GM18873 (cell line): Measurements from ENCODE around the gene NCBP3.
"Not testable (repeated sequence)": the region's sequence is repeated elsewhere in the genome, so short reads cannot be mapped to it uniquely, and the experiment has no call there.

ENCODE experiments used
- ATAC-seq: cut with Tn5 transposase; IDR thresholded peaks from one replicate; pipeline ENCODE4 v1.9.1; 2021; ENCODE audit warnings: mild to moderate bottlenecking, moderate library complexity, moderate number of reproducible peaks; ENCODE audit not compliant: unreplicated experiment, low FRiP score

The NCBP3 gene

DNA sequence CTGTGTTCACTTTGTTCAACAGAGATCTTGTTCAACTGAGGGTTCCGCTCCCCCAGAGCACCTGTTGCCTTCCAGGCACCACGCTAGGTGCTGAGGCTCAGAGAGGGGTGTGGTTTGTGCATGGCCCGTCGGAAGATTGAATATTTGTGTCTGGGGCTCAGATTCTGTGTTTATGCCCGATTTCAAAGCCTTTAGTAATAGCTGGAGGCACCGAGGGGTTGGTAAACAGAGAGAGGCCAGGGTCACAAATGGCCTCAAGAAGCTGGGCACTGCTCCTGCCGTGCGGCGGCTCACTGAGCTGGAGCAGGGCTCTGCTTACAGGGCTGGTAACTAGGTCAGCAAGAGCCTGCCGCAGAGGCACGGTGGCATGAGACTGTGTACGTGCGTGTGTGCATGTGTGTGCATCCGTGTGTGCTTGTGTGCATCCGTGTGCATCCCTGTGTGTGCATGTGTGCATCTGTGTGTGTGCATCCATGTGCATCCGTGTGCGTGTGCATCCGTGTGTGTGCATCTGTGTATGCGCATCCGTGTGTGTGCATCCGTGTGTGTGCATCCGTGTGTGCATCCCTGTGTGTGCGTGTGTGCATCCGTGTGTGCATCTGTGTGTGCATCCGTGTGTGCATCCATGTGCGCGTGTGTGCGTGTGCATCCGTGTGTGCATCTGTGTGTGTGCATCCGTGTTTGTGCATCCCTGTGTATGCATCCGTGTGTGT, 50.5 kb downstream of the NCBP3 start:
- ATAC-seq = no peak

DNA sequence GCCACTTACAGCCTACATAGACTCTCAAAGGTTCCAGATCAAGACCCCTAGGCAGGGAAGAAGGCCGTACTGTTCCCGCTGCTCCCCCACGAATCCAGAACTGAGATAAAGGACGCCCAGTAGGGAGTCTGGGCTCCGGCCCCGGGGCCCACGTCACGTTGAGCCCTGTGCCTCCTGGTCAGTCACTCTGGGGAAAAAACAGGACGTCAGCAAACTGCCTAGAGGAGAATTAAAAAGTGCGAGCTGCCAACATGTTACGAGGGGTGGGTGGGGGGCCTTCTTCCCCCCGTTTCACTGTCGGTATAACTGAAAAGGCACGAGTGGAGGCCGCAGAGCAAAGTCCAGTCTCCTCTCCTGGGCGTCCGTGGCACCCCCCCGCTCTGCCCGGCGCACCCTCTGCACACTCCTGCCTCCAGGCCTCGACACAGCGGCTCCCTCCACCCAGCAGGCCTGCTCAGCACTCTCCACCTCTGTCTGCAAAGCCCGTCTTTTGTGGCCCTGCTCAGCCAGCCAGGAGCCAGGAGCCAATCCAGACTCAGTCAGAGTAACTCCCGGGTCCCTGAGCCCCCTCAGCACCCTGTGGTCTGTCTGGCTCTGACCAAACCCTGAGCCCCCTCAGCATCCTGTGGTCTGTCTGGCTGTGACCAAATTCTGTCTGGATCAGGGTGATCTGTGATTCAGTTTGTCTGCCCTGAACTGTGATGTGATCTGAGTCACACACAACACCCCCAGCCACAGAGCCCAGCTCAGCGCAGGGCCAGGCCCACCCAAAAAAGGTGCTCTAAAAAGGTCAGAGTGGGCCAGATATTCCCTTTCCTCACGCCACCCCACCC, 51.3 kb downstream of the NCBP3 start:
- no peak for ATAC-seq

DNA sequence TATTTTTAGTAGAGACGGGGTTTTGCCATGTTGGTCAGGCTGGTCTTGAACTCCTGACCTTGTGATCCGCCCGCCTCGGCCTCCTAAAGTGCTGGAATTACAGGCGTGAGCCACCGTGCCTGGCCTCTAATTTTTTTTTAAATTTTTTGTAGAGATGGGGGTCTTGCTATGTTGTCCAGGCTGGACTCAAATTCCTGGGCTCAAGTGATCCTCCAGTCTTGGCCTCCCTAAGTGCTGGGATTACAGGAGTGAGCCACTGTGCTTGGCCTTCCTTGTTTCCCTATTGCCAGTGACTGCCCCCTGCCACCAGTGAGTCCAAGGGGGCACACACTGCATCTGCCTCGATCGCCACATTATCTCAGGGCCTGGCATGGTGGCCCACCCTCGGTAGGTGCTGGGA, 51.9 kb downstream of the NCBP3 start:
- not testable (repeated sequence) for ATAC-seq

DNA sequence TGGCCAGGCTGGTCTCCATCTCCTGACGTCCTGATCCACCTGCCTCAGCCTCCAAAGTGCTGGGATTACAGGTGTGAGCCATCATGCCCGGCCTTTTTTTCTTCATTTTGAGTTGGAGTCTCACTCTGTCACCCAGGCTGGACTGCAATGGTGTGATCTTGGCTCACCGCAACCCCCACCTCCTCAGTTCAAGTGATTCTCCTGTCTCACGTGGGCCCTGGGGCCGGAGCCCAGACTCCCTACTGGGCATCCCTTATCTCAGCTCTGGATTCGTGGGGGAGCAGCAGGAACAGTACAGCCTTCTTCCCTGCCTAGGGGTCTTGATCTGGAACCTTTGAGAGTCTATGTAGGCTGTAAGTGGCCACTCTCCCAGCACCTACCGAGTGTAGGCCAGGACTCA, 52.8 kb downstream of the NCBP3 start:
- not testable (repeated sequence) for ATAC-seq

DNA sequence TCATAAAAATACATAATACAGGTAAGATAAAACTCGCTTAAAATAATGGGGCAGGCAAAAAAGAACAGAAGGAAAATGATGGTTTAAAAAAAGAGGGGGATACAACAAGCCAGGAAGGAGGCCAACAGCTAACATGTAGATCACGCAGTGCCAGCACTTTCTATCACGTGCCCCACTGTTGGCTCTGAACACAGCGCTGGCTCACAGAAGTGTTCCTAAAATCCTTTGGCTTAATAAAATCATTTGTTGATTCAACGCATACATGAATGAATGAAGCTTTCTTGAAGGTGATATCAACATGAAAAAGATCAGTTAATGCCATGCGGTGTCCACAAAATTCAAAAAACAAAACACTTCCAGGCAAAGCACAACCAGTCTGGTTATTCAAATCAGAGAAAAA, 53.6 kb downstream of the NCBP3 start:
- ATAC-seq = no peak

DNA sequence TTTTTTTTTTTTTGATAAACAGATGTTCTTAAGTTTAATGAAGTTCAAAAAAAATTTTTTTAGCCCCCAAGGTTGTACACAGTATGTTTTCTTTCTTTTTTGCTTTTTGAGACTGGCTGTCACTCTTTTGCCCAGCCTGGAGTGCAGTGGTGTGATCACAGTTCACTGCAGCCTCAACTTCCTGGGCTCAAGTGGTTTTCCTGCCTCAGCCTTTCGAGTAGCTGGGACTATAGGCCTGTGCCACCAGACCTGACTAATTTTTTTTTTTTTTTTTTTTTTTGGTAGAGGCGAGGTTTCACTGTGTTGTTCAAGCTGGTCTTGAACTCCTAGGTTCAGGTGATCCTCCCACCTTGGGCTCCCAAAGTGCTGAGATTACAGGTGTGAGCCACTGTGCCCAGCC, 57.8 kb downstream of the NCBP3 start:
- no peak for ATAC-seq

DNA sequence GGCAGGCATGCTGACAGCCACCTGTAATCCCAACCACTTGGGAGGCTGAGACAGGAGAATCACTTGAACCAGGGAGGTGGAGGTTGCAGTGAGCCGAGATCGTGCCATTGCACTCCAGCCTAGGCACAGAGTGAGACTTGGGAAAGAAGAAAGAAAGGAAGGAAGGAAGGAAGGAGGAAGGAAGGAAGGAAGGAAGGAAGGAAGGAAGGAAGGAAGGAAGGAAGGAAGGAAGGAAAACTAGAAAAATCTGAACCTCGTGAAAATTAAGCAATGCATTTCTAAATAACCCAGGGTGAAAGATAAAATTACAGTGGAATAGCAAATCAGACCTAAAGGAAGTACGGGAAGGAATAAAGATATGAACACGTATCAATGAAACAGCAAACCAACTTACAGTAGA, 60.7 kb downstream of the NCBP3 start:
- ATAC-seq = not testable (repeated sequence)

DNA sequence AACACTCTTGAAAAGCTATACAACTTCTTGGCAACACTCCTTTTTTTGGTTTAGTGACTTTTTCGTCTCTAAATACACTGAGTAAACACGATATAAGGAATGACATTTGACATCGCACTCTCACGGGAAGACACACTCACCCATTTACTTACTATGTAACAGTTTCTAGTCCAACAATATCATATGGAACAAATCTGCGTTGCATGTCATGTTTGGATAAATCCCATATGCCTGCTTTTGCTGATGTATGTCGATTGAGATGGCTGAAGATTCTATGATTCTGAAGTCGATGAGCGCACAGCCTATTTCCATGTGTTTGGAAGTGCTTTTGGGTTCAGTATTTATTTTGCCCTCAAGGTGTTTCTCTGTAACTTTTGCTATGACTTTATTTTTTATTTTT, 63.3 kb downstream of the NCBP3 start:
- ATAC-seq = no peak

DNA sequence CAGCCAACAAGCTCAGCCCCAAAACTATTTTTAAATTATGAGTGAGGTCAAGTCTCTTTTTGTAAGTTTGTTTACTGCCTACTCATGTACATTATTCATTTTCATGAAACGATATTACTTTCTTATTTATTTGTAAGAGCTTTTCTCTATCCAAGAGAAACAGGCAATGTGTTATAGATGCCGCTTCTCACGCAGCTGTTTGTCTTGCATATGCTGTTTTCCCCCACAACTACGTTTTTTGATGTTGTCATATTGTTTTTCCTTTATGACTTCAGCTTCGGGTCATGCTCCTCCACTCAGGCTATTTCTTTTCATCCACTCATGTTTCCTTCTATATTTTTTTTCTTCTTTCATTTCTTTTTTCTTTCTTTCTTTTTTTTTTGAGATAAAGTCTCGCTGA, 65.1 kb downstream of the NCBP3 start:
- no peak for ATAC-seq

DNA sequence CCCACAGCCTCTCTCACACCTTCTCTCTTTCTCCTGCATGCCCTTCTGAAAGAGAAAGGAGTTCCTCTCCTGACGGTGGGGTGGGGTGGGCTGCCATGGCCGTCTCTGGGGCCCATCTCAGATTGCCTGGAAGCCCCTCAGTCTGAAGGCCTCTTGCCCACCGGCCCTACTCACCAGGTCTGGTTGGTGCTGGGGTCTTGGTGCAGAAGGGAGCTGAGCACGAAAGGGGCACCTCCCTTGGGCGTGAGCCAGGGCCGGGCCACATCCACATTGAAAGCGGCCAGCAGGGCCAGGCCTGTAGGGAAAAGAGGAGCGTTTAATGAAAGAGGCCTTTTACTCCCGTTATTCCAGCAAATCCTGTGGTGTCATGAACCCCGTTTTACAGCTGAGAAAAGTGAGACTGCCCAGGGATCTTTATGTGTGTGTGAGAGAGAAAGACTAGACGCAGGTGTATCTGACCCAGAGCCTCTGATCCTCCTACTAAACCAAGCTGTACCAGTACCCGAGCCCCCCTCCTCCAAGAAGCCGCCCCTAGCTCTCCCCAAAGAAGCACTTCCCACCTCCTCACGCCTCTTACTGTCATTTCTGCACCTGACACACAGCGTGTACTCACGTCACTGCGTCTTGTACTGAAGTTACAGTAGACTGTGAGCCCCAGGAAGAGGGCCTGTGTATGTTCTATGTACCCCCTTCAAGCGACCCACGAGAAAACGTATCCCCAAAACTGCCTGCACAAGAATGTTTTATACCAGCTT, 68.5 kb downstream of the NCBP3 start:
- ATAC-seq = no peak

DNA sequence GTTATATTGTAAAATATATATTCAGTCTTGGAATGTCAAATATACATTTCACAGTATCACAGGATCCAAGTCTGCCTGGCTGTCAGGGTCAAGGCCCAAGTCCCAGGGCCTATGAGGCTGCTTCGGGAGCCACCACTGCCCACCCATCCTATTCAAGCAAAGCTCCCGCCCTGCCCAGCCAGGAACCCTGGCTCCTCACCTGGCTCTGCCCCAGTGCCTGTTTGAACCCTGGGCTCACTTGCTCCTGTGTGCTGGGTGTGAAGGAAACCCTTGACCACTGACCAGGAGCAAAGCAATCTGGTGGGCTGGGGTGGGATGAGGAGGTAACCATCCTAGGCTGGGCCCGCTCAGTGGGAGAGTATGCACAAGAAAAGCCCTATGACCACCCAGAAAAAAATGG, 72.1 kb downstream of the NCBP3 start:
- ATAC-seq = no peak

DNA sequence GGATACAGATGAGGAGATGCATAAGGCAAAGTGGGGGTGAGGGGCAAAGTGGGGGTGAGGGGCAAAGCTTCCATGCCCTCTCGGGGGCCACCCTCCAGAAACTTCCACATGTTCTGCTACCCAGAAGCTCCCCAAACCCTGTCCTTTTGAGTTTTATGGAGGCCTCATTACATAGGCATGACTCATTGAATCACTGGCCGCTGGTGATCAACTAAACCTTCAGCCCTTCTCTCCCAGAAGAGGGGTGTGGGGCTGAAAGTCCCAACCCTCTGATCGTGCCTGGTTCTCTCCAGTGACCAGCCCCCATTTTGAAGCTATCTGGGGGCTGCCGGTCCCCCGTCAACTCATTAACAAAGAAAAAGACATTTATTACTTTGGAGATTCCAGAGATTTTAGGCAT, 72.5 kb downstream of the NCBP3 start:
- ATAC-seq = no peak

DNA sequence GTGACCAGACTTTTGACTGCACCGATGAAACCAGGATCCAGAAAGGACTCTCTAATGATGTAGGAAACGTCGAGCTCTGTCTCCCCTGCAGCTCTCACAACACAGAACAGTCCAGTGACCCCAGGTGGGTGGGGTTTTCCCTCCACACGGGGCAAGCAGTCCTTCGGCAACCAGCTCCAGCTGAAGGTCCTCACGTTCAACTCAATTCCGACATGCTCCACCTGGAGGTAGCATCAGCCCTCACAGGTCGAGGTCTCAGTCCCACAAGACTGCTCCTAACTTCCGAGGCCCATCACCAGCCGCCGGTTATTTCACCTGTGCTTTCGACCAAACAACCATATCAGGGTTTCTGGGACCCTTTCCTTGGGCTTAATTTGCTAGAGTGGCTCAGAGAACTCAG, 73.3 kb downstream of the NCBP3 start:
- ATAC-seq = no peak

DNA sequence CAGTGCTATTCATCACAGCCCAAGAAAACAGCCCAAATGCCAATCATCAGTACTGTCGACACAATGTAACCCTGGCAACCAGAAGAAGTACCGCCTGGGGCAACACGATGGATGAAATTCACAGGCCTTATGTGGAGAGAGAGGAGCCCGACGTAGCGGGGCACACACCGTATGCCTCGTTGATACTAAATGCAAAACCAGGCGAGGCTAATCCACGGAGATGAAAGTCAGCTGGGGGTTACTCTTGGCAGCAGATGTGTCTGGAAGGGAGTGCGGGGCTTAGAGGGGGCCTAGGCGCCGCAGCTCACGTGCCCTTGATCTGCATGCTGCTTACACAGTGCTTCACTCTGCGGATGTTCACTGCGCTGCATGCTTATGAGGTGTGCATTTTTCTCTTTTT, 74.9 kb downstream of the NCBP3 start:
- no peak for ATAC-seq

DNA sequence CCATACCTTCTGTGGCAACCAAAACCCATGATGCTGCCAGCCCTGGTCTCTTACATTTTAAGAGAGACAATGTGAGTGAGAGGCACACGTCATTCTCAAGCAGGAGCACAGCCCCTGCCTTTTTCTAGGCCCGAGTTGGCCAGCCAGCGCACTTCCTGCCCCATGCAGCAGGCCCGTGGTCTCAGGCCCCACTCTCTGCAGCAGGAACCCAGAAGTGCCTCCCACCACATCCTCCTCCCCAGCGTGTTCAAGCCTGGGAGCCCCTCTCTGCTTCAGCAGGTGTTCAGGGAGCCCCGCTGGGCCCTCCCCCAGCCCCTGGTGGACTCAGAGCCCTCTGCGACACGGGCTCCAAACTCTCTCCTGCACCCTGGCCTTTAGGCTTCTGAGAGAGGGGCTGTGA, 75.6 kb downstream of the NCBP3 start:
- ATAC-seq = no peak

DNA sequence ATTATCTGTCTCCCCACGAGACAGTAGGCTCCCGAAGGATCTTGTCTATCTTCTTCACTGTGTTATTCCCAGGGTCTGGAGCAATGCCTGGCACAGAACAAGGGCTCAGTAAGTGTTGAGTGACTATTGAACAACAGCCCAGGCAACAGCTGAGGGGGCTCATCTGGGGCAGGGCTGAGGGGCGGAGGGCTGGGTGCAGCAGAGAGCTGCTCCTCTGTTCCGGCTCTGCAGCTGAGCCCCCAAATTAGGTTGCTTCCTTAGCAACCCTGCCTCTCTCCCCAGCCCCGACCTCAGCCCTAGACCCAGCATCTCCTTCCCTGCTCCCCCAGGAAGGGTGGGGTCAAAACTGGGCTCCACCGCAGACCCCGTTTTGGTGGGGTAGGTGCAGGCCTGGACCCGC, 77.3 kb downstream of the NCBP3 start:
- ATAC-seq = no peak

DNA sequence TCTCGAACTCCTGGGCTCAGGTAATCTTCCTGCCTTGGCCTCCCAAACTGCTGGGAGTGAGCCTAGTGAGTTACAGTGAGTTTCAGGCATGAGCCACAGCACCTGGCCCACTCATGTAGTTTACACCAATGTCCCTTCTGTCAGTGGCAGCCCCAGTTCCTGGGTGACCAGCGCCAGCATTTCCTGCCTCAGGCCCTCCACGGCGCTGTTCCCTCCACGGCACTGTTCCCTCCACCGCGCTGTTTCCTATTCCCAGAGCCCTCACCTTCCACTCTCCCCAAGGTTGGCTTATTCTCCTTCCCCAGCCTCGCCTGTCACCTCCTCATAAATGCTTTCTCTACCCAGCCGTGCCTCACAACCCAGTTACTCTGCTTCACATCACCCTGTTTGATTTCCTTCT, 77.7 kb downstream of the NCBP3 start:
- no peak for ATAC-seq

DNA sequence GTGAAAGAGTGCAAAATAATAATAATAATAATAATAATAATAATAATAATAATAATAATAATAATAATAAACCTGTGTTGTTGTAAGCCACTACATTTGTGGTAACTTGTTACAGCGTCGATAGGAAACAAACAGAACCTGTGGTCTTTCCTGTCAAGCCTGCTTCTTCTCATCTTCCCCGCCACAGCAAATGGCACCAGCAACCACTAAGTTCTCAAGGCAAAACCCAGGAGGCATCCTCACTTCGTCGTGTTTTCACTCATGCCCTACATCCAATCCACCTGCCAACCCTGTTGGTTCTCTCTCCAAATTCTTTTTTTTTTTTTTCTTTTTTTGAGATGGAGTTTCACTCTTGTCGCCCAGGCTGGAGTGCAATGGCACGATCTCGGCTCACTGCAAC, 79.3 kb downstream of the NCBP3 start:
- no peak for ATAC-seq

DNA sequence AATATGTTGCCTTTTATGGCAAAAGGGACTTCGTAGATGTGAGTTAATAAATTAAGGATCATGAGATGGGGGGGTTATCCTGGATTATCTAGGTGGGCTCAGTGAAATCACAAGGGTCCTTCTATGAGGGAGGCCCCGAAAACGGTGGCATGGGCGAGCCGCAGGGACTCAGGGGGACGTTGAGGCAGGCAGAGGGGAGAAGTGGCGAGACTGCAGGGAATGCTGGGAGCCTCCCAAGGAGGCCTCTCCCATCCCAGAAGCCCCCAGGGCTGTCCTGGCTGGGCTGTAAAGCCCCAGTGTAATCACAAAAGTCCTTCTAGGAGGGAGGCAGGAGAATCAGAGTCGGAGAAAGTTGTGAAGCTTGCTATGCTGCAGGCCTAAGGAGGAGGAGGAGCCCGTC, 80.1 kb downstream of the NCBP3 start:
- ATAC-seq = no peak

DNA sequence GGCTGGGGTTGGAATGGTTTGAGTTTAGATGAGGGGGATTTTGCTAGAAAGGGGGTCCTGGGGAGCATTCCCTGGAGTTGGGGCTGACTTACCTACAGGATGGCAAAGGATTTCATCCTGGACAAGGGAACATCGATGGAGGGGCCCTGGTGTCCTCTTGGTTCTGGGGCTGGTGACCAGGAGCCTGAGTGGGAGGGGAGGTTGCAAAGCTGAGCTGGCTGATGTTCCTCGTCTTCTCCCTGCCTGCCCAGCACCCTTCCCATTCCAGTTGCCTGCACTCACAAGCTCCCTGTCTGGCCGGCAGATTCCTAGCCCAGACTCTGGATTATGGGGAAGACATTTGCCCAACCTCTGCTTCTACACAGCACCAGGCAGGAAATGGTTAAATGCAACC, 82.3 kb downstream of the NCBP3 start:
- no peak for ATAC-seq
